Ascending aorta (tissue), 2 donors: Measurements from ENCODE around the gene OLFM1. TPM values are rescaled to one million over a fixed set of nuclear protein-coding genes. Genes with fewer than 3 reads are reported as not detected.

Experiments used
- DNase-seq, 2 donors: peaks; one replicate each; pipeline ENCODE4 v3.0.0-alpha.2; 2019; ENCODE audit warnings: low spot score in 2 of 2
- H3K27ac ChIP-seq, 2 donors: fragments of 200-600 bp; sonication (generic); one replicate each; pipeline ENCODE4 v1.5.1; 2016 to 2017; ENCODE audit warnings: mild to moderate bottlenecking in 1 of 2
- H3K27me3 ChIP-seq: fragments of 200-600 bp; sonication (generic); one replicate; pipeline ENCODE4 v1.5.1; 2017
- H3K36me3 ChIP-seq, 2 donors: fragments of 200-600 bp; sonication (generic); one replicate each; pipeline ENCODE4 v1.5.1; 2016
- H3K4me1 ChIP-seq, 2 donors: fragments of 200-600 bp; sonication (generic); one replicate each; pipeline ENCODE4 v1.5.1; 2016 to 2017; ENCODE audit warnings: mild to moderate bottlenecking in 1 of 2
- H3K4me3 ChIP-seq, 2 donors: fragments of 200-600 bp; sonication (generic); one replicate each; pipeline ENCODE4 v1.5.1; 2016 to 2017; ENCODE audit warnings: mild to moderate bottlenecking in 1 of 2
- H3K9me3 ChIP-seq, 2 donors: fragments of 200-600 bp; sonication (generic); one replicate each; pipeline ENCODE4 v1.5.1; 2016
- intact Hi-C: fragments of 100-400 bp; cut with DNase I; formaldehyde crosslinking; loops from one replicate; pipeline ENCODE4 v1.15.1; 2023
- total RNA-seq: library from RNA; depleted of rRNA; stranded (reverse); fragments of >200 nt; gene quantifications from one replicate; pipeline ENCODE4 v1.1.0, GENCODE V29; 2016
- TF ChIP-seq, protein P1 (sequence below), 3 experiments: fragments of 200-600 bp in 2 of 3; fragments of 450-650 bp in 1 of 3; sonication (generic) in 2 of 3; IDR thresholded peaks; one replicate each; pipeline ENCODE4 v1.5.1; 2016 to 2019; ENCODE audit warnings: antibody characterized with exemption in 3 of 3, mild to moderate bottlenecking in 1 of 3, moderate library complexity in 1 of 3

The OLFM1 gene
- total RNA-seq, 1 donor from 2014 or later, result 102 TPM

DNA sequence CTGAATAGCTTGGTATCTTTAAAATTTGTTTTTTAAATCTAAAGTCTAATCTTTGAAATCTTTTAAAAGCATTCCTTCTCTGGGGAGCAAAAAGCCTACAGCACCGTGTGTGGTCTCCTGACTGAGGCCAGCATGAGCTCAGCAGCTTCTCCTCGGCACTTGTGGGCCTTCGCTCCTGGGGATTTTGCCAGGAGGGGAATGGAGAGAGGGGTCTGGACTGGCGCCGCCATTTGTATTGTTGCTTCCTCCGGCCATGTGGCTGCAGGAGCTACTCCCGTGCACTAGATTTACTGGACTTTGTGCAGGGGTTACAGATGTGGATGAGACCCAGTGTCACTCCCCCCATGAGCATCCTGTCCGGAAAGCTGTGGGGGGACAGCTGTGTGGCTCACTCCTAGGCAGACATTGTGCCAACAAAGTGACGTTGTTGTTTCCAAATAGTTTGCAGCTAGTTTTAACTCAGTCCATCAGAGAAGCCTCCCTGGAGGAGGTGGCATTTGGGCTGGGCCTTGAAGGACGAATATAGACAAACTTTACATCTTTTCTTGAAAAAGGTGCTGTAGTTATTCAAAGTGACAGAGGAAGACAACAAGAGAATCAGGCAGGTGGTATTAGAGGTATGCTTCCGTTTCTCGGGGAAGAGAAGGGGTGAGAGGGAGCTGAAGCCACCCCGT lies 6.6 kb downstream of the OLFM1 start:
- Histone ChIP-seq H3K9me3 (no peaks in the 10 kb centered on the region), H3K27ac (no peak overlapping the region), H3K4me1 (no peaks in the 10 kb centered on the region), H3K27me3 (no peaks in the 10 kb centered on the region), H3K36me3 (no peaks in the 10 kb centered on the region), H3K4me3 (no peak overlapping the region)
- no peak for DNase-seq
- intact Hi-C loops, result no loop called here
- TF ChIP-seq, protein P1, sequence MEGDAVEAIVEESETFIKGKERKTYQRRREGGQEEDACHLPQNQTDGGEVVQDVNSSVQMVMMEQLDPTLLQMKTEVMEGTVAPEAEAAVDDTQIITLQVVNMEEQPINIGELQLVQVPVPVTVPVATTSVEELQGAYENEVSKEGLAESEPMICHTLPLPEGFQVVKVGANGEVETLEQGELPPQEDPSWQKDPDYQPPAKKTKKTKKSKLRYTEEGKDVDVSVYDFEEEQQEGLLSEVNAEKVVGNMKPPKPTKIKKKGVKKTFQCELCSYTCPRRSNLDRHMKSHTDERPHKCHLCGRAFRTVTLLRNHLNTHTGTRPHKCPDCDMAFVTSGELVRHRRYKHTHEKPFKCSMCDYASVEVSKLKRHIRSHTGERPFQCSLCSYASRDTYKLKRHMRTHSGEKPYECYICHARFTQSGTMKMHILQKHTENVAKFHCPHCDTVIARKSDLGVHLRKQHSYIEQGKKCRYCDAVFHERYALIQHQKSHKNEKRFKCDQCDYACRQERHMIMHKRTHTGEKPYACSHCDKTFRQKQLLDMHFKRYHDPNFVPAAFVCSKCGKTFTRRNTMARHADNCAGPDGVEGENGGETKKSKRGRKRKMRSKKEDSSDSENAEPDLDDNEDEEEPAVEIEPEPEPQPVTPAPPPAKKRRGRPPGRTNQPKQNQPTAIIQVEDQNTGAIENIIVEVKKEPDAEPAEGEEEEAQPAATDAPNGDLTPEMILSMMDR (IDR thresholded peaks at IDR 0.05), result no peak

DNA sequence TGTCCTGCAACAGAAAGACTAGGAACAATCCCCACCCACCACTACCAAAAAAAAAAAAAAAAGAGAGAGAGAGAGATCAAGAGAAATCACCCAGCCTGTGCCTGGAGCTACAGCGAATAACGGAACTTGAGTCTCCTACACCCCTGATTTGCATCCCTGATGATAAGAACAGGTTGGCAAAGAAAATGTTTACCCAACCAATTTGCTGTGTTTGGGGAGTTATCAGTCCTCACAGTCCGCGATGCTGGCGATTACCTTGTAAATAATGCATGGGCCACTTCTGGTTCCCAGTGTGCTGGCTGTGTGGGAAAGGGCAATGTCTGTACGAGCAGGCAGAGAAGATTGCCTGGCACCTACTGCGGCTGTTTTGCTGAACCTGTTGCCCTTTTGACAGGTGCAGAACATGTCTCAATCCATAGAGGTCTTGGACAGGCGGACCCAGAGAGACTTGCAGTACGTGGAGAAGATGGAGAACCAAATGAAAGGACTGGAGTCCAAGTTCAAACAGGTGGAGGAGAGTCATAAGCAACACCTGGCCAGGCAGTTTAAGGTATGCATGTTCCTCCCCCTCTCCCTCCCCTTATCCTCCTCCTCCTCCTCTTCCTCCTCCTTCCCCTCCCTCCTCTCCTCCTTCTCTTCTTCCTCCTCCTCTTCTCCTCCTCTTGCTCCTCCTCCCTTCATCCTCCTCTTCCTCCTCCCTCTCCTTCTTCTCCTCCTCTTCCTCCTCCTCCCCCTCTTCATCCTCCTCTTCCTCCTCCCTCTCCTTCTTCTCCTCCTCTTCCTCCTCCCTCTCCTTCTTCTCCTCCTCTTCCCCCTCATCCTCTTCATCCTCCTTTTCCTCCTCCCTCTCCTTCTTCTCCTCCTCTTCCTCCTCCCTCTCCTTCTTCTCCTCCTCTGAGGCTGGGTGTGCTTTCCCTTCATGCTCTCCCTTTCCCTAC lies 8.3 kb downstream of the OLFM1 start:
- TF ChIP-seq, protein P1 (IDR thresholded peaks at IDR 0.05), result no peak
- no peak for DNase-seq

GRCh38 chr9:135096408-135096895 lies 9.0 kb downstream of the OLFM1 start:
- no peaks in the 10 kb centered on the region for H3K36me3 ChIP-seq
- intact Hi-C loops, result no loop called here
- H3K27me3 ChIP-seq, result no peaks in the 10 kb centered on the region
- no peaks in the 10 kb centered on the region for H3K4me1 ChIP-seq
- no peak for DNase-seq
- no peak overlapping the region for H3K4me3 ChIP-seq
- TF ChIP-seq, protein P1 (IDR thresholded peaks at IDR 0.05), result no peak
- no peak overlapping the region for H3K27ac ChIP-seq
- no peaks in the 10 kb centered on the region for H3K9me3 ChIP-seq

More for the DNA sequence above, 8.3 kb downstream of the OLFM1 start:
- no peak overlapping the region for H3K27ac ChIP-seq
- no peaks in the 10 kb centered on the region for H3K36me3 ChIP-seq
- no peaks in the 10 kb centered on the region for H3K4me1 ChIP-seq
- H3K27me3 ChIP-seq, result no peaks in the 10 kb centered on the region
- no peak overlapping the region for H3K4me3 ChIP-seq
- intact Hi-C loops, result no loop called here
- H3K9me3 ChIP-seq, result no peaks in the 10 kb centered on the region

- no peak for DNase-seq
- Histone ChIP-seq H3K27me3 (no peaks in the 10 kb centered on the region), H3K4me1 (peaks cover 3 to 6% of the 10 kb centered on the region in 2 donors), H3K27ac (no peak overlapping the region), H3K9me3 (no peaks in the 10 kb centered on the region), H3K4me3 (no peak overlapping the region), H3K36me3 (no peaks in the 10 kb centered on the region)
- intact Hi-C loops, result no loop called here
- TF ChIP-seq, protein P1 (IDR thresholded peaks at IDR 0.05), result no peak
Observed at GRCh38 chr9:135098400-135099105, 11.1 kb downstream of the OLFM1 start.

GRCh38 chr9:135099574-135099973 lies 12.1 kb downstream of the OLFM1 start:
- DNase-seq, result no peak
- H3K4me1 ChIP-seq, result peaks cover 3 to 10% of the 10 kb centered on the region in 2 donors
- H3K4me3 ChIP-seq, result no peak overlapping the region
- H3K27ac ChIP-seq, result no peak overlapping the region
- H3K36me3 ChIP-seq, result no peaks in the 10 kb centered on the region
- intact Hi-C loops, result no loop called here
- H3K27me3 ChIP-seq, result no peaks in the 10 kb centered on the region
- TF ChIP-seq, protein P1 (IDR thresholded peaks at IDR 0.05), result no peak
- H3K9me3 ChIP-seq, result no peaks in the 10 kb centered on the region
